Globus pallidus (tissue), 1 donor: Measurements from ENCODE around the gene SCNN1B.
"Not testable (repeated sequence)": the region's sequence is repeated elsewhere in the genome, so short reads cannot be mapped to it uniquely, and the experiment has no call there.

Experiments used
- DNase-seq: peaks from one replicate; pipeline ENCODE4 v3.0.0-alpha.2; 2015; ENCODE audit warnings: low spot score

The SCNN1B gene

GRCh38 chr16:23381702-23382101, 79.6 kb downstream of the SCNN1B start:
- not testable (repeated sequence) for DNase-seq

- no peak for DNase-seq
These were observed 80.2 kb downstream of the SCNN1B start for GRCh38 chr16:23382279-23382678.

GRCh38 chr16:23383881-23384280, 81.8 kb downstream of the SCNN1B start:
- no peak for DNase-seq

- DNase-seq = no peak
These were observed 82.8 kb downstream of the SCNN1B start for GRCh38 chr16:23384878-23385277.

GRCh38 chr16:23385441-23385840, 83.3 kb downstream of the SCNN1B start:
- no peak for DNase-seq

- no peak for DNase-seq
These were observed 85.6 kb downstream of the SCNN1B start for GRCh38 chr16:23387666-23388065.

GRCh38 chr16:23388786-23389185, 86.7 kb downstream of the SCNN1B start:
- no peak for DNase-seq

GRCh38 chr16:23389201-23389600, 87.1 kb downstream of the SCNN1B start:
- DNase-seq = no peak

GRCh38 chr16:23389936-23390335, 87.8 kb downstream of the SCNN1B start:
- not testable (repeated sequence) for DNase-seq

GRCh38 chr16:23391381-23392222, 89.5 kb downstream of the SCNN1B start:
- DNase-seq = no peak

GRCh38 chr16:23392223-23392600, 90.1 kb downstream of the SCNN1B start:
- no peak for DNase-seq

GRCh38 chr16:23394141-23394831, 92.2 kb downstream of the SCNN1B start:
- DNase-seq = no peak

GRCh38 chr16:23395732-23396131, 93.6 kb downstream of the SCNN1B start:
- DNase-seq = no peak

GRCh38 chr16:23397464-23397863, 95.4 kb downstream of the SCNN1B start:
- no peak for DNase-seq

GRCh38 chr16:23398987-23399805, 97.1 kb downstream of the SCNN1B start:
- no peak for DNase-seq

- not testable (repeated sequence) for DNase-seq
These were observed 98.3 kb downstream of the SCNN1B start for GRCh38 chr16:23400447-23400846.

- no peak for DNase-seq
These were observed 99.0 kb downstream of the SCNN1B start for GRCh38 chr16:23401139-23401538.

- DNase-seq = no peak
These were observed 100.0 kb downstream of the SCNN1B start for GRCh38 chr16:23402100-23402499.

- no peak for DNase-seq
These were observed 101.4 kb downstream of the SCNN1B start for GRCh38 chr16:23403547-23403946.

- DNase-seq = no peak
These were observed 103.9 kb downstream of the SCNN1B start for GRCh38 chr16:23406024-23406423.

GRCh38 chr16:23406546-23407240, 104.6 kb downstream of the SCNN1B start:
- DNase-seq = no peak
